Measurements from ENCODE around the gene C6orf58.
"Not testable (repeated sequence)": the region's sequence is repeated elsewhere in the genome, so short reads cannot be mapped to it uniquely, and the experiment has no call there.

C6orf58 gene

GRCh38 chr6:127592964-127593363 is 16.0 kb downstream of the C6orf58 start:
- peak; percentile 16 for DNase-seq (ENCODE audit: low spot score)

GRCh38 chr6:127593456-127593855 is 16.5 kb downstream of the C6orf58 start:
- not testable (repeated sequence) for DNase-seq (ENCODE audit: low spot score)

GRCh38 chr6:127606131-127606562 is 29.2 kb downstream of the C6orf58 start:
- peak; percentile 25 for DNase-seq (ENCODE audit: low spot score)

GRCh38 chr6:127608554-127609270 is 31.7 kb downstream of the C6orf58 start:
- DNase-seq (ENCODE audit: low spot score) = no peak

- no peak for DNase-seq (ENCODE audit: low spot score)
Observed at GRCh38 chr6:127618729-127619128, 41.8 kb downstream of the C6orf58 start.

GRCh38 chr6:127630800-127631199 is 53.8 kb downstream of the C6orf58 start:
- no peak for DNase-seq (ENCODE audit: low spot score)

- DNase-seq (ENCODE audit: low spot score) = no peak
Observed at GRCh38 chr6:127634178-127634577, 57.2 kb downstream of the C6orf58 start.

- no peak for DNase-seq (ENCODE audit: low spot score)
Observed at GRCh38 chr6:127635091-127635490, 58.1 kb downstream of the C6orf58 start.

- no peak for DNase-seq (ENCODE audit: low spot score)
Observed at GRCh38 chr6:127637830-127638409, 60.9 kb downstream of the C6orf58 start.

Measured in SW480 (cell line).